ENCODE measurements around the gene TEX12.

Gene TEX12

DNA sequence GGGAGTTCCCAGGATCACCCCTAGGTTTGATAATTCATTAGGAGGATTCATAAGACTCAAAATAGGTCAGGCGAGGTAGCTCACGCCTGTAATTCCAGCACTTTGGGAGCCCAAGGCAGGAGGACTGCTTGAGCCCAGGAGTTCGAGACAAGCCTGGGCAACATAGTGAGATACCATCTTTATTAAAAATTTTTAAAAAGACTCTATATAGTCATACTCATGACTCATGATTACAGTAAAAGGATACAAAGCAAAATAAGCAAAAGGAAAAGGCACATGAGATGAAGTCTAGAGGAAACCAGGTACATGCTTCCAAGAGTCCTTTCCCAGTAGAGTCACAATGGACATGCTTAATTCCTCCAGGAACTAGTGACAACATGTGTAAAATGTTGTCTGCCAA, 45.1 kb downstream of the TEX12 start:
- WGBS (ENCODE audit: extremely low coverage, insufficient coverage, insufficient read length) = no CpG with 5 or more reads among the region's 3 CpGs
- no peaks in the 10 kb centered on the region for H3K79me1 ChIP-seq (ENCODE audit: low read length)
- no peak overlapping the region for H3K14ac ChIP-seq (ENCODE audit: low read length)
- no peak overlapping the region for H3K23ac ChIP-seq (ENCODE audit: low read length)
- H3K4me3 ChIP-seq (ENCODE audit: low read depth, low read length) = no peak overlapping the region
- no peak overlapping the region for H2BK5ac ChIP-seq (ENCODE audit: low read depth, low read length, poor library complexity)
- H2BK120ac ChIP-seq (ENCODE audit: insufficient read depth, low read length, poor library complexity) = no peak overlapping the region
- H2AK5ac ChIP-seq (ENCODE audit: low read length) = no peak overlapping the region
- no peak overlapping the region for H2BK12ac ChIP-seq (ENCODE audit: low read length)
- H4K12ac ChIP-seq (ENCODE audit: low read depth, low read length) = no peak overlapping the region
- no peak overlapping the region for H2AFZ ChIP-seq (ENCODE audit: insufficient read depth, low read length, poor library complexity)
- H3K27me3 ChIP-seq (ENCODE audit: insufficient read depth, low read length) = no peaks in the 10 kb centered on the region
- no peaks in the 10 kb centered on the region for H3K79me2 ChIP-seq (ENCODE audit: control insufficient read depth, insufficient read depth, low read length, poor library complexity)
- H3K36me3 ChIP-seq (ENCODE audit: control insufficient read depth in 1 of 2, insufficient read depth in 2 of 2, low read length in 2 of 2) = no peaks in the 10 kb centered on the region
- no peak overlapping the region for H3K4me2 ChIP-seq (ENCODE audit: low read length)
- H3K9ac ChIP-seq (ENCODE audit: low read length) = no peak overlapping the region
- no peak overlapping the region for H4K91ac ChIP-seq (ENCODE audit: low read depth, low read length)
- DNase-seq = no peak
- H3K27ac ChIP-seq (ENCODE audit: low read depth, low read length) = no peak overlapping the region
- H4K8ac ChIP-seq (ENCODE audit: low read depth, low read length) = no peak overlapping the region
- no peaks in the 10 kb centered on the region for H3K4me1 ChIP-seq (ENCODE audit: control insufficient read depth in 1 of 2, insufficient read depth in 2 of 2, low read length in 2 of 2)
- H3K9me3 ChIP-seq (ENCODE audit: insufficient read depth, low read depth, low read length) = no peaks in the 10 kb centered on the region
- no peak overlapping the region for H3K4ac ChIP-seq (ENCODE audit: low read depth, low read length)
- no peak overlapping the region for H3K18ac ChIP-seq (ENCODE audit: low read length)

DNA sequence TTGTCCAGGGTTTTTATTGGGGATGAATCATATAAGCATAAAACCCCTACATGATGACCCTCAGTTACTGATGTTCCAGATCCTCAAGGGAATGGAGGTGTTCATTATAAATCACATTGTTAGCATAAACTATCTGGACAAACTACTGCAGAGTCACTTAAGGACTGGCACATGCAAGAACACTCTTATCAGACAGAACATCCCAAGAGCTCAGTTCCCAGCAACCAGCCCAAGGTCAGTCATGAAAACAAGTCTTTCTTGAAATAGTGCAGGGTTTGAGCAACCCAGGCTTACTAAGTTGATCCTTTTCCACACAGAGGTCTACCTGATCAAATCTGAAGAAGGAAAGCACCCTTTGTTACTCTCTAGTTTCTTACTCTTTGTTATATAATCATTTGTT, 45.5 kb downstream of the TEX12 start:
- no peaks in the 10 kb centered on the region for H3K4me1 ChIP-seq (ENCODE audit: control insufficient read depth in 1 of 2, insufficient read depth in 2 of 2, low read length in 2 of 2)
- no peaks in the 10 kb centered on the region for H3K27me3 ChIP-seq (ENCODE audit: insufficient read depth, low read length)
- H3K18ac ChIP-seq (ENCODE audit: low read length) = no peak overlapping the region
- H3K23ac ChIP-seq (ENCODE audit: low read length) = no peak overlapping the region
- H4K8ac ChIP-seq (ENCODE audit: low read depth, low read length) = no peak overlapping the region
- no peak overlapping the region for H3K14ac ChIP-seq (ENCODE audit: low read length)
- H4K91ac ChIP-seq (ENCODE audit: low read depth, low read length) = no peak overlapping the region
- DNase-seq = no peak
- no peak overlapping the region for H2BK5ac ChIP-seq (ENCODE audit: low read depth, low read length, poor library complexity)
- no peak overlapping the region for H3K4me2 ChIP-seq (ENCODE audit: low read length)
- H3K9me3 ChIP-seq (ENCODE audit: insufficient read depth, low read depth, low read length) = no peaks in the 10 kb centered on the region
- H3K79me1 ChIP-seq (ENCODE audit: low read length) = no peaks in the 10 kb centered on the region
- no peak overlapping the region for H2AK5ac ChIP-seq (ENCODE audit: low read length)
- no peak overlapping the region for H2BK12ac ChIP-seq (ENCODE audit: low read length)
- no peak overlapping the region for H4K12ac ChIP-seq (ENCODE audit: low read depth, low read length)
- no peak overlapping the region for H2BK120ac ChIP-seq (ENCODE audit: insufficient read depth, low read length, poor library complexity)
- no peaks in the 10 kb centered on the region for H3K36me3 ChIP-seq (ENCODE audit: control insufficient read depth in 1 of 2, insufficient read depth in 2 of 2, low read length in 2 of 2)
- no peak overlapping the region for H3K9ac ChIP-seq (ENCODE audit: low read length)
- H3K4ac ChIP-seq (ENCODE audit: low read depth, low read length) = no peak overlapping the region
- H3K79me2 ChIP-seq (ENCODE audit: control insufficient read depth, insufficient read depth, low read length, poor library complexity) = no peaks in the 10 kb centered on the region
- no peak overlapping the region for H2AFZ ChIP-seq (ENCODE audit: insufficient read depth, low read length, poor library complexity)
- no peak overlapping the region for H3K27ac ChIP-seq (ENCODE audit: low read depth, low read length)
- no peak overlapping the region for H3K4me3 ChIP-seq (ENCODE audit: low read depth, low read length)

DNA sequence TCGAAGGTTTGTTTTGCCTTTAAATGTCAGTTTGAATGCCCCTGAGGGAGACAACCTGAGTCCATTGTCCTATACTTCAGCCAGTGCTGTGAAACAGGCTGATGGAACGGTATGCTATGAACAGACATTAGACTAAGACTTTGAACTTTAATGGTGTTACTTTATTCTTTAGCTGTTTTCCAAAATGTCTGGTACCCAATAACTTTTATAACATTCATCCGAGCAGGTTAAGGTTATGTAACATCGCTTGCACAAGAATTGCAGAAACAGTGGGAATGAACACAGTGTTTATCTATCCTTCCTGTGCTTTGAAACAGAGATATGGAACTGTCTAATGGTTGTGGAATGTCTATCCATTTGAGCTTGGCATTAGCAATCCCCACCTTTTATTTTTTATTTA, 46.6 kb downstream of the TEX12 start:
- no peak overlapping the region for H2BK120ac ChIP-seq (ENCODE audit: insufficient read depth, low read length, poor library complexity)
- H3K9me3 ChIP-seq (ENCODE audit: insufficient read depth, low read depth, low read length) = no peaks in the 10 kb centered on the region
- no peaks in the 10 kb centered on the region for H3K4me1 ChIP-seq (ENCODE audit: control insufficient read depth in 1 of 2, insufficient read depth in 2 of 2, low read length in 2 of 2)
- no peak overlapping the region for H3K9ac ChIP-seq (ENCODE audit: low read length)
- H4K91ac ChIP-seq (ENCODE audit: low read depth, low read length) = no peak overlapping the region
- H3K4me2 ChIP-seq (ENCODE audit: low read length) = no peak overlapping the region
- no CpG with 5 or more reads among the region's 4 CpGs for WGBS (ENCODE audit: extremely low coverage, insufficient coverage, insufficient read length)
- H2AK5ac ChIP-seq (ENCODE audit: low read length) = no peak overlapping the region
- no peak overlapping the region for H3K4ac ChIP-seq (ENCODE audit: low read depth, low read length)
- H4K12ac ChIP-seq (ENCODE audit: low read depth, low read length) = no peak overlapping the region
- H3K18ac ChIP-seq (ENCODE audit: low read length) = no peak overlapping the region
- no peak overlapping the region for H3K14ac ChIP-seq (ENCODE audit: low read length)
- no peaks in the 10 kb centered on the region for H3K36me3 ChIP-seq (ENCODE audit: control insufficient read depth in 1 of 2, insufficient read depth in 2 of 2, low read length in 2 of 2)
- H3K79me1 ChIP-seq (ENCODE audit: low read length) = no peaks in the 10 kb centered on the region
- H2AFZ ChIP-seq (ENCODE audit: insufficient read depth, low read length, poor library complexity) = no peak overlapping the region
- no peaks in the 10 kb centered on the region for H3K27me3 ChIP-seq (ENCODE audit: insufficient read depth, low read length)
- no peak overlapping the region for H2BK5ac ChIP-seq (ENCODE audit: low read depth, low read length, poor library complexity)
- H3K79me2 ChIP-seq (ENCODE audit: control insufficient read depth, insufficient read depth, low read length, poor library complexity) = no peaks in the 10 kb centered on the region
- H4K8ac ChIP-seq (ENCODE audit: low read depth, low read length) = no peak overlapping the region
- H2BK12ac ChIP-seq (ENCODE audit: low read length) = no peak overlapping the region
- no peak overlapping the region for H3K27ac ChIP-seq (ENCODE audit: low read depth, low read length)
- H3K23ac ChIP-seq (ENCODE audit: low read length) = no peak overlapping the region
- DNase-seq = peak in 1 of 2 donors; percentile 63
- no peak overlapping the region for H3K4me3 ChIP-seq (ENCODE audit: low read depth, low read length)

DNA sequence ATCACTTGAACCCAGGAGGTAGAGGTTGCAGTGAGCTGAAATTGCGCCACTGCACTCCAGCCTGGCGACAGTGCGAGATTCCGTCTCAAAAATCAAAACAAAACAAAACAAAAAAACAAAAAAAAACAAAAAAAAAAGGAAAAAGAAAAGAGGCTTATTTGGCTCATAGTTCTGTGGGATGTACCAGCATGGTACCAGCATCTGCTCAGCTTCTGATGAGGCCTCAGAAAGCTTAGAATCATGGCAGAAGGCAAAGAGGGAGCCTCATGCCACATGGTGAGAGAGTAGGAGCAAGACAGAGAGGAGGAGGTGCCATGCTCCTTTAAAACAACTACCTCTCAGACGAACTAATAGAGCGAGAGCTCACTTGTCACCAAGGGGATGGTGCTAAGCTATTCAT, 48.4 kb downstream of the TEX12 start:
- no peak overlapping the region for H3K18ac ChIP-seq (ENCODE audit: low read length)
- no peak overlapping the region for H3K9ac ChIP-seq (ENCODE audit: low read length)
- no peak overlapping the region for H4K91ac ChIP-seq (ENCODE audit: low read depth, low read length)
- H2BK5ac ChIP-seq (ENCODE audit: low read depth, low read length, poor library complexity) = peak overlapping the region; percentile 5
- no peak overlapping the region for H3K4me3 ChIP-seq (ENCODE audit: low read depth, low read length)
- peaks cover 3 to 5% of the 10 kb centered on the region in 2 experiments for H3K4me1 ChIP-seq (ENCODE audit: control insufficient read depth in 1 of 2, insufficient read depth in 2 of 2, low read length in 2 of 2)
- H3K36me3 ChIP-seq (ENCODE audit: control insufficient read depth in 1 of 2, insufficient read depth in 2 of 2, low read length in 2 of 2) = no peaks in the 10 kb centered on the region
- no CpG with 5 or more reads among the region's 6 CpGs for whole genome bisulfite sequencing (ENCODE audit: extremely low coverage, insufficient coverage, insufficient read length)
- no peak overlapping the region for H3K14ac ChIP-seq (ENCODE audit: low read length)
- no peaks in the 10 kb centered on the region for H3K79me2 ChIP-seq (ENCODE audit: control insufficient read depth, insufficient read depth, low read length, poor library complexity)
- H3K9me3 ChIP-seq (ENCODE audit: insufficient read depth, low read depth, low read length) = no peaks in the 10 kb centered on the region
- no peak overlapping the region for H4K12ac ChIP-seq (ENCODE audit: low read depth, low read length)
- H2BK120ac ChIP-seq (ENCODE audit: insufficient read depth, low read length, poor library complexity) = no peak overlapping the region
- peaks cover 6% of the 10 kb centered on the region for H3K79me1 ChIP-seq (ENCODE audit: low read length)
- H2BK12ac ChIP-seq (ENCODE audit: low read length) = no peak overlapping the region
- DNase-seq = peak; percentile 50 to 63
- no peak overlapping the region for H2AK5ac ChIP-seq (ENCODE audit: low read length)
- no peak overlapping the region for H3K4me2 ChIP-seq (ENCODE audit: low read length)
- H2AFZ ChIP-seq (ENCODE audit: insufficient read depth, low read length, poor library complexity) = no peak overlapping the region
- H4K8ac ChIP-seq (ENCODE audit: low read depth, low read length) = no peak overlapping the region
- H3K23ac ChIP-seq (ENCODE audit: low read length) = no peak overlapping the region
- H3K27ac ChIP-seq (ENCODE audit: low read depth, low read length) = no peak overlapping the region
- no peaks in the 10 kb centered on the region for H3K27me3 ChIP-seq (ENCODE audit: insufficient read depth, low read length)
- no peak overlapping the region for H3K4ac ChIP-seq (ENCODE audit: low read depth, low read length)

Data from trophoblast cell (in vitro differentiated cells and primary cell).